Panc1 (cell line): ENCODE data around the gene QPCTL. TPM values are rescaled to one million over a fixed set of nuclear protein-coding genes. Genes with fewer than 3 reads are reported as not detected.

Experiments
- ATAC-seq: fragments of 200-7000 bp; cut with Tn5 transposase; 2 replicates; pipeline ENCODE4 v1.9.1; 2020; ENCODE audit warnings: mild to moderate bottlenecking, moderate library complexity
- Bru-seq: library from RNA; stranded (reverse); fragments of 400-500 nt; gene quantifications from one replicate; lab custom pipeline; 2021; lab: Mats Ljungman, UMichigan
- BruChase-seq, 2 experiments: library from RNA; stranded (reverse); fragments of 400-500 nt; gene quantifications; one replicate each; lab custom pipeline; 2021; lab: Mats Ljungman, UMichigan
- BruUV-seq: library from RNA; stranded (reverse); fragments of 400-500 nt; replicated peaks from 2 replicates; lab custom pipeline; 2021; lab: Mats Ljungman, UMichigan
- CTCF ChIA-PET: fragments of 300-600 bp; sonication (Branson Sonifier 250); formaldehyde crosslinking; loops from one replicate; lab custom pipeline; 2022; ENCODE audit warnings: antibody characterized with exemption; lab: Charles Lee
- POLR2A ChIA-PET: fragments of 300-600 bp; sonication (Branson Sonifier 250); formaldehyde crosslinking; loops from one replicate; lab custom pipeline; 2022; ENCODE audit warnings: antibody characterized with exemption; lab: Charles Lee
- DNase-seq: peaks from one replicate; pipeline ENCODE4 v3.0.0-alpha.2; 2010; ENCODE audit warnings: low read depth, low spot score
- H3K27ac ChIP-seq: 2 replicates; pipeline ENCODE4 v1.5.1; 2011; ENCODE audit warnings: mild to moderate bottlenecking, low read length, inconsistent platforms
- H3K27me3 ChIP-seq: fragments of 200-500 bp; sonication (Bioruptor generic); 2 replicates; pipeline ENCODE4 v1.6.0; 2014; ENCODE audit warnings: low read length, inconsistent platforms; ENCODE audit not compliant: control insufficient read depth, insufficient read depth
- H3K36me3 ChIP-seq: fragments of 200-500 bp; sonication (Bioruptor generic); 2 replicates; pipeline ENCODE4 v1.5.1; 2014; ENCODE audit warnings: inconsistent platforms, mild to moderate bottlenecking, low read length, moderate library complexity; ENCODE audit not compliant: control insufficient read depth, insufficient read depth
- H3K4me1 ChIP-seq: 2 replicates; pipeline ENCODE4 v1.5.1; 2011; ENCODE audit warnings: inconsistent platforms, mild to moderate bottlenecking, low read length, moderate library complexity; ENCODE audit not compliant: control insufficient read depth, insufficient read depth
- H3K4me3 ChIP-seq, 2 experiments: 2 replicates each; pipeline ENCODE4 v1.5.1; 2011 to 2012; ENCODE audit warnings: low read depth in 2 of 2, low read length in 2 of 2, mild to moderate bottlenecking in 2 of 2, inconsistent platforms in 1 of 2, moderate library complexity in 1 of 2
- H3K9me3 ChIP-seq: fragments of 200-500 bp; sonication (Bioruptor generic); 2 replicates; pipeline ENCODE4 v1.5.1; 2014; ENCODE audit warnings: low read depth, mild to moderate bottlenecking, inconsistent platforms, low read length, moderate library complexity; ENCODE audit not compliant: control insufficient read depth, insufficient read depth
- CTCF ChIP-seq: fragments of 450-650 bp; IDR thresholded peaks from 2 replicates; pipeline ENCODE4 v1.5.1; 2017; ENCODE audit warnings: mild to moderate bottlenecking
- POLR2AphosphoS5 ChIP-seq: IDR thresholded peaks from 2 replicates; pipeline ENCODE4 v1.6.1; 2012; ENCODE audit warnings: mild to moderate bottlenecking, low read depth, low read length, moderate library complexity
- REST ChIP-seq, 2 experiments: IDR thresholded peaks; 2 replicates each; pipeline ENCODE4 v1.6.1; 2011 to 2012; ENCODE audit warnings: low read depth in 2 of 2, control low read depth in 1 of 2, low read length in 1 of 2, mild to moderate bottlenecking in 1 of 2, moderate library complexity in 1 of 2; ENCODE audit not compliant: insufficient read depth in 1 of 2
- SIN3A ChIP-seq: IDR thresholded peaks from 2 replicates; pipeline ENCODE4 v1.6.1; 2012; ENCODE audit warnings: low read depth, mild to moderate bottlenecking, low read length, moderate library complexity, borderline replicate concordance; ENCODE audit not compliant: insufficient read depth
- TCF7L2 ChIP-seq: IDR thresholded peaks from 2 replicates; pipeline ENCODE4 v1.6.1; 2011; ENCODE audit warnings: mild to moderate bottlenecking, low read depth, low read length, inconsistent platforms
- in situ Hi-C: cut with HindIII; loops from 2 replicates; pipeline ENCODE4 v1.10.0; 2016; ENCODE audit warnings: low sequenced_read_pairs, low pct_unique_long_range_greater_than_20kb
- intact Hi-C: fragments of 100-400 bp; cut with micrococcal nuclease; formaldehyde crosslinking; loops from one replicate; pipeline ENCODE4 v1.10.0; 2022; ENCODE audit not compliant: unreplicated experiment
- long read RNA-seq: library from polyadenylated mRNA; unstranded; transcript quantifications from one replicate; pipeline ENCODE4 v2.0.0, GENCODE V29; 2021; ENCODE audit not compliant: unreplicated experiment
- polyA plus RNA-seq: library from polyadenylated mRNA; unstranded; fragments of >200 nt; gene quantifications from one replicate; pipeline ENCODE4 v1.2.1, GENCODE V29; 2012; ENCODE audit warnings: missing spikeins; ENCODE audit not compliant: insufficient read length
- total RNA-seq: library from RNA; stranded (reverse); gene quantifications from one replicate; pipeline ENCODE4 v1.2.1, GENCODE V29; 2021; ENCODE audit not compliant: unreplicated experiment

QPCTL gene
- total RNA-seq (19.4 TPM), Bru-seq, nascent RNA (percentile 53 among the genes with signal in this experiment), BruChase-seq, experiment 1, labeled RNA remaining after a 2-hour chase (percentile 53 among the genes with signal in this experiment), BruChase-seq, experiment 2, labeled RNA remaining after a 6-hour chase (percentile 58 among the genes with signal in this experiment)
- polyA plus RNA-seq = 20.4 TPM
- long read RNA-seq, partial matches to known transcripts = 1 of 8 reads
- long read RNA-seq, other reads (novel, unspliced or antisense) = 6 of 8 reads

GRCh38 chr19:45692187-45693105 is at the start of gene QPCTL:
Gene QPCTL (plus strand): TSS chr19:45692666. CDS start chr19:45692704, 38 bp downstream.
- Histone ChIP-seq H3K4me1 (no peaks in the 10 kb centered on the region), H3K27ac (peak within 1 kb of the TSS; percentile 86), H3K36me3 (peaks cover 4% of the 10 kb centered on the region; the same call in 1 of the 2 replicates), H3K4me3 (peak within 1 kb of the TSS; percentile 73 to 74), H3K27me3 (no peaks in the 10 kb centered on the region), H3K9me3 (no peaks in the 10 kb centered on the region)
- TF ChIP-seq TCF7L2 = peak; percentile 97
- TF ChIP-seq REST (IDR thresholded peaks at IDR 0.05; ENCODE audit: insufficient read depth in 1 of 2, low read depth in 2 of 2, low read length in 1 of 2) = no peak
- no peak for TF ChIP-seq CTCF
- ATAC-seq (peak; percentile 95), DNase-seq (peak; percentile 96)
- POLR2A ChIA-PET = interaction anchor here (0.5 to 2.1 kb wide), 7 partner anchors 9 to 975 kb away, joined by 3 to 18 read pairs (median 4); partner anchors contain the start of gene SIX5
- intact Hi-C loops = no loop called here
- no TSS peak for BruUV-seq
- CTCF ChIA-PET = interaction anchor here (0.5 to 1.1 kb wide), 7 partner anchors 11 to 125 kb away, joined by 3 to 9 read pairs (median 3); partner anchors contain the start of gene SIX5
- in situ Hi-C loops = no loop called here

- Histone ChIP-seq H3K4me1 (peaks cover 13% of the 10 kb centered on the region; the same call in 1 of the 2 replicates), H3K27me3 (no peaks in the 10 kb centered on the region), H3K27ac (peak overlapping the region; percentile 69), H3K36me3 (no peaks in the 10 kb centered on the region), H3K9me3 (no peaks in the 10 kb centered on the region), H3K4me3 (peak overlapping the region; percentile 52 to 69)
- BruUV-seq = no TSS peak
- TF ChIP-seq CTCF (peak; percentile 95), SIN3A (no peak), POLR2AphosphoS5 (no peak), TCF7L2 (no peak)
- in situ Hi-C loops = no loop called here
- peak; percentile 58 for ATAC-seq
- intact Hi-C loops = no loop called here
- CTCF ChIA-PET = interaction anchor here (0.5 to 1.1 kb wide), 7 partner anchors 12 to 204 kb away, joined by 3 to 10 read pairs (median 4); no protein-coding TSS in a partner anchor
- POLR2A ChIA-PET = interaction anchor here (0.7 kb wide), 1 partner anchor 25 kb away, joined by 6 read pairs; no protein-coding TSS in a partner anchor
- peak; percentile 80 for DNase-seq
These were observed 49.2 kb upstream of the QPCTL start for GRCh38 chr19:45643024-45643926.
